Measurements from ENCODE around the gene TMEM52. TPM values are rescaled to one million over a fixed set of nuclear protein-coding genes. Genes with fewer than 3 reads are reported as not detected.
A peak's percentile ranks its signal among the peaks of the same experiment; 100 is the strongest.

Gene TMEM52
- total and polyA plus RNA-seq, 9 of the 15 experiments (the other 6 are each of a cell fraction or from before 2014, with no cell fraction given), result 0.37 to 22.5 (median 6.8) TPM

GRCh38 chr1:1962752-1963151, 43.7 kb upstream of the TMEM52 start:
- intact Hi-C loops (cut with micrococcal nuclease), result no loop called here
- ATAC-seq, result no peak
- peak; percentile 72 for TF ChIP-seq NFIC (IDR thresholded peaks at IDR 0.05)
- no peak for TF ChIP-seq ZNF280B (CRISPR knock-in tag; IDR thresholded peaks at IDR 0.05)
- TF ChIP-seq LCOR (CRISPR knock-in tag; IDR thresholded peaks at IDR 0.05), result no peak
- no peak for TF ChIP-seq ZNF24 (IDR thresholded peaks at IDR 0.05)
- no peaks in the 10 kb centered on the region for H3K9me3 ChIP-seq (replicated peaks; ENCODE audit: control insufficient read depth, insufficient read depth, low read depth, low read length)
- no peak overlapping the region for H3K9ac ChIP-seq (ENCODE audit: insufficient read depth in 1 of 2, low read depth in 2 of 2, low read length in 2 of 2)
- in situ Hi-C loops (cut with MboI), result loop anchor here (5.0 kb wide), 1 partner anchor 75 kb away; no protein-coding TSS in a partner anchor
- no peaks in the 10 kb centered on the region for H3K36me3 ChIP-seq (ENCODE audit: control insufficient read depth, insufficient read depth, low read length)
- ChIA-PET POLR2A (interaction anchor here (0.9 to 1.6 kb wide), 2 partner anchors 21 to 51 kb away, joined by 3 read pairs; no protein-coding TSS in a partner anchor), CTCF (ENCODE audit: low intra/inter-chr PET ratio) (no interaction called here)
- FAIRE-seq, result peak; percentile 26
- no peak overlapping the region for H3K4me3 ChIP-seq
- no peaks in the 10 kb centered on the region for H3K79me2 ChIP-seq (ENCODE audit: control insufficient read depth, insufficient read depth, low read length)
- H3K4me1 ChIP-seq (replicated peaks in 1 of 2; ENCODE audit: control insufficient read depth in 2 of 2, insufficient read depth in 2 of 2, low read length in 2 of 2), result peaks cover 0 to 26% of the 10 kb centered on the region in 2 experiments; a peak in 3 of 5 replicates
- H3K27me3 ChIP-seq (ENCODE audit: control insufficient read depth in 2 of 2, insufficient read depth in 2 of 2, low read length in 2 of 2), result peaks cover 65 to 92% of the 10 kb centered on the region in 2 experiments
- DNase-seq (ENCODE audit: extremely low read depth in 1 of 4, low spot score in 3 of 4), result no peak
- H3K4me2 ChIP-seq (ENCODE audit: insufficient read depth, low read length), result no peak overlapping the region
- H4K20me1 ChIP-seq (replicated peaks; ENCODE audit: control insufficient read depth, insufficient read depth, low read length), result peaks cover 13% of the 10 kb centered on the region
- no peak overlapping the region for H3K27ac ChIP-seq (ENCODE audit: extremely low read depth, low read depth, low read length)
- no peak overlapping the region for H2AFZ ChIP-seq (ENCODE audit: low read depth, low read length)
- H3K9me1 ChIP-seq (ENCODE audit: control insufficient read depth, insufficient read depth, low read length), result no peaks in the 10 kb centered on the region
- 0% methylated on average over 2 of the region's 2 CpGs for WGBS (ENCODE audit: insufficient coverage, low coverage, missing lambda C conversion rate)
- BruUV-seq (replicated peaks), result no TSS peak

All from K562 (cell line).